K562 (cell line): ENCODE data around the gene PTGR3. TPM values are rescaled to one million over a fixed set of nuclear protein-coding genes. Genes with fewer than 3 reads are reported as not detected.

Experiments
- ATF1 ChIP-seq, 2 experiments: fragments of 450-650 bp in 1 of 2; IDR thresholded peaks; 2 replicates each; pipeline ENCODE4 v1.6.1; 2016; ENCODE audit warnings: missing compliant biosample characterization in 1 of 2, missing genetic modification characterization in 1 of 2
- HOXB6 ChIP-seq: fragments of 250-450 bp; sonication (Bioruptor Pico); IDR thresholded peaks from 2 replicates; pipeline ENCODE4 v1.5.1; 2022; ENCODE audit warnings: mild to moderate bottlenecking, borderline replicate concordance
- POLR2G ChIP-seq: fragments of 200-400 bp; formaldehyde crosslinking; IDR thresholded peaks from 2 replicates; pipeline ENCODE4 v1.6.1; 2017; ENCODE audit warnings: low read depth, mild to moderate bottlenecking, antibody characterized with exemption, low read length, moderate library complexity
- SETDB1 ChIP-seq: IDR thresholded peaks from one replicate; pipeline ENCODE4 v1.6.1; 2012; ENCODE audit warnings: low read length, control low read depth, inconsistent platforms
- XRCC4 ChIP-seq: IDR thresholded peaks from one replicate; pipeline ENCODE4 v1.6.1; 2011; ENCODE audit not compliant: insufficient read depth, insufficient read length; ENCODE audit errors: extremely low read depth
- ZNF24 ChIP-seq: fragments of 450-650 bp; IDR thresholded peaks from 2 replicates; pipeline ENCODE4 v1.6.1; 2016
- ZNF347 ChIP-seq: fragments of 450-650 bp; formaldehyde crosslinking; IDR thresholded peaks from 2 replicates; pipeline ENCODE4 v1.4.0; 2020; ENCODE audit warnings: low read depth, mild to moderate bottlenecking, moderate library complexity
- ZNF696 ChIP-seq: fragments of 250-450 bp; sonication (Bioruptor Pico); conservative IDR thresholded peaks from 2 replicates; pipeline ENCODE4 v1.4.0; 2020; ENCODE audit warnings: mild to moderate bottlenecking, moderate library complexity
- polyA plus RNA-seq, 8 experiments: library from polyadenylated mRNA; depleted of rRNA in 4 of 8; stranded (reverse) in 5 of 8; unstranded in 3 of 8; fragments of >200 nt; fragmentation: Nextera tagmentation in 2 of 8; fragmentation: Illumina TruSeq in 1 of 8; extraction: Ambion mirVana in 2 of 8; extraction: Trizol in 1 of 8; gene quantifications; 2 replicates each; pipeline versions ENCODE4 v1.2.1 to v1.2.3, GENCODE V29; 2011 to 2014; ENCODE audit warnings: inconsistent platforms in 1 of 8, missing spikeins in 1 of 8
- total RNA-seq, 7 experiments: library from RNA; depleted of rRNA in 6 of 7; stranded (reverse); fragments of >200 nt in 6 of 7; fragmentation: Illumina TruSeq in 2 of 7; extraction: Trizol in 2 of 7; gene quantifications; 2 replicates each; pipeline versions ENCODE4 v1.2.1 to v1.2.3, GENCODE V29; 2011 to 2021; ENCODE audit warnings: low replicate concordance in 1 of 7
- TF ChIP-seq, protein P1 (sequence below): fragments of 450-650 bp; IDR thresholded peaks from 2 replicates; pipeline ENCODE4 v1.7.0; 2016; ENCODE audit warnings: borderline replicate concordance
- TF ChIP-seq, protein P2 (sequence below): fragments of 250-450 bp; sonication (Bioruptor Pico); IDR thresholded peaks from 2 replicates; pipeline ENCODE4 v1.6.1; 2021; ENCODE audit warnings: mild to moderate bottlenecking
- TF ChIP-seq, protein P3 (sequence below): fragments of 450-650 bp; IDR thresholded peaks from 2 replicates; pipeline ENCODE4 v1.6.1; 2018; ENCODE audit not compliant: partially characterized antibody
- TF ChIP-seq, protein P4 (sequence below), 2 experiments: fragments of 450-650 bp in 1 of 2; sonication (generic) in 1 of 2; formaldehyde crosslinking in 1 of 2; IDR thresholded peaks in 1 of 2; conservative IDR thresholded peaks in 1 of 2; 2 replicates each; pipeline versions ENCODE4 v1.6.1 to v1.8.1; 2016 to 2023; ENCODE audit warnings: mild to moderate bottlenecking in 2 of 2, moderate library complexity in 2 of 2, inconsistent platforms in 1 of 2, missing genetic modification reagents in 1 of 2
- TF ChIP-seq, protein P5 (sequence below): fragments of 250-450 bp; sonication (Bioruptor Pico); IDR thresholded peaks from 2 replicates; pipeline ENCODE4 v1.5.1; 2021; ENCODE audit warnings: mild to moderate bottlenecking
- TF ChIP-seq, protein P6 (sequence below), 2 experiments: IDR thresholded peaks; 2 replicates each; pipeline ENCODE4 v1.6.1; 2012; ENCODE audit warnings: improper control_type of control experiment in 2 of 2, low read depth in 2 of 2, low read length in 2 of 2, borderline replicate concordance in 1 of 2

Gene PTGR3
- total and polyA plus RNA-seq, 9 of the 15 experiments (the other 6 are each of a cell fraction or from before 2014, with no cell fraction given), result 4.1 to 32.3 (median 15.3) TPM

DNA sequence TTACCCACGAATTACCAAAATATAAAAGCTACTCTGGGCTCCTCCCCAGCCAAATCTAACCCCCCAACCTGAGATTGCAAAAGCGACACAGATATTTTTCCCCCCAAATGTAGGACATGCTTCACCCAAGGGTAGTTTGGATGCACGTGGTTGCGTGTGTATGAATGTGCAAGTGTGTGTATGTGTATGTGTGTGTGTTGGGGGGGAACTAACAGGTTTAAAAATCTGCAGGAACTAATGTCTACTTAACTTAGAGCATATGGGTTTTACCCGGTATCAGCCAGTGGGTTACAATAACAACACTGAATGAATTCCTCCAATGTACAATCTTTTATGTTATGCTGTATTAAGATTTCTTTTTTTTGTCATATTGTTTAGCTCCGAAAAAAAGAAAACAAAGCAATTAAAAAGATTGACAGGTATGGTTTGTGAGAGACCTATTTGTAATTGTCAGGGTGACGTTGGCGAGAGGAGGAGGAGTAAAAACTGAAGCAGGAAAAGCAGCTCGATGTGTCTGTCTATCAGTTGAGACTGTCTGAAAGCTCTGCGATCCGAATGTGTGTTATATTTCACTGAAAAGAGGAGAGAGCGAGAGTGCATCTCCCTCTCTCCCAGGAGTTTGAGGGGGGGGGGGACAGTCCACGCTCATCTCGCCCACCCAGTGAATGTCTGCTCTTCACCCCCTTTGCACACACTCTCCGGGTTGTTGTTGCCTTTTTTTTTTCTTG lies 1.5 kb upstream of the PTGR3 start, which contains the start of gene TSHZ1 (continued):
- TF ChIP-seq SETDB1 (no peak), POLR2G (no peak; the same call in 1 of the 2 replicates), HOXB6 (no peak), ZNF24 (no peak), ZNF347 (CRISPR knock-in tag) (no peak), ZNF696 (CRISPR knock-in tag) (no peak), ATF1 (CRISPR knock-in tag; IDR thresholded peaks at IDR 0.05) (no peak), ATF1 (tag; IDR thresholded peaks at IDR 0.05) (peak; percentile 80), XRCC4 (no peak)
- TF ChIP-seq, protein P1, sequence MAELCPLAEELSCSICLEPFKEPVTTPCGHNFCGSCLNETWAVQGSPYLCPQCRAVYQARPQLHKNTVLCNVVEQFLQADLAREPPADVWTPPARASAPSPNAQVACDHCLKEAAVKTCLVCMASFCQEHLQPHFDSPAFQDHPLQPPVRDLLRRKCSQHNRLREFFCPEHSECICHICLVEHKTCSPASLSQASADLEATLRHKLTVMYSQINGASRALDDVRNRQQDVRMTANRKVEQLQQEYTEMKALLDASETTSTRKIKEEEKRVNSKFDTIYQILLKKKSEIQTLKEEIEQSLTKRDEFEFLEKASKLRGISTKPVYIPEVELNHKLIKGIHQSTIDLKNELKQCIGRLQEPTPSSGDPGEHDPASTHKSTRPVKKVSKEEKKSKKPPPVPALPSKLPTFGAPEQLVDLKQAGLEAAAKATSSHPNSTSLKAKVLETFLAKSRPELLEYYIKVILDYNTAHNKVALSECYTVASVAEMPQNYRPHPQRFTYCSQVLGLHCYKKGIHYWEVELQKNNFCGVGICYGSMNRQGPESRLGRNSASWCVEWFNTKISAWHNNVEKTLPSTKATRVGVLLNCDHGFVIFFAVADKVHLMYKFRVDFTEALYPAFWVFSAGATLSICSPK, result no peak
- TF ChIP-seq, protein P2, sequence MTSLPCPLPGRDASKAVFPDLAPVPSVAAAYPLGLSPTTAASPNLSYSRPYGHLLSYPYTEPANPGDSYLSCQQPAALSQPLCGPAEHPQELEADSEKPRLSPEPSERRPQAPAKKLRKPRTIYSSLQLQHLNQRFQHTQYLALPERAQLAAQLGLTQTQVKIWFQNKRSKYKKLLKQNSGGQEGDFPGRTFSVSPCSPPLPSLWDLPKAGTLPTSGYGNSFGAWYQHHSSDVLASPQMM (CRISPR knock-in tag), result no peak
- TF ChIP-seq, protein P3, sequence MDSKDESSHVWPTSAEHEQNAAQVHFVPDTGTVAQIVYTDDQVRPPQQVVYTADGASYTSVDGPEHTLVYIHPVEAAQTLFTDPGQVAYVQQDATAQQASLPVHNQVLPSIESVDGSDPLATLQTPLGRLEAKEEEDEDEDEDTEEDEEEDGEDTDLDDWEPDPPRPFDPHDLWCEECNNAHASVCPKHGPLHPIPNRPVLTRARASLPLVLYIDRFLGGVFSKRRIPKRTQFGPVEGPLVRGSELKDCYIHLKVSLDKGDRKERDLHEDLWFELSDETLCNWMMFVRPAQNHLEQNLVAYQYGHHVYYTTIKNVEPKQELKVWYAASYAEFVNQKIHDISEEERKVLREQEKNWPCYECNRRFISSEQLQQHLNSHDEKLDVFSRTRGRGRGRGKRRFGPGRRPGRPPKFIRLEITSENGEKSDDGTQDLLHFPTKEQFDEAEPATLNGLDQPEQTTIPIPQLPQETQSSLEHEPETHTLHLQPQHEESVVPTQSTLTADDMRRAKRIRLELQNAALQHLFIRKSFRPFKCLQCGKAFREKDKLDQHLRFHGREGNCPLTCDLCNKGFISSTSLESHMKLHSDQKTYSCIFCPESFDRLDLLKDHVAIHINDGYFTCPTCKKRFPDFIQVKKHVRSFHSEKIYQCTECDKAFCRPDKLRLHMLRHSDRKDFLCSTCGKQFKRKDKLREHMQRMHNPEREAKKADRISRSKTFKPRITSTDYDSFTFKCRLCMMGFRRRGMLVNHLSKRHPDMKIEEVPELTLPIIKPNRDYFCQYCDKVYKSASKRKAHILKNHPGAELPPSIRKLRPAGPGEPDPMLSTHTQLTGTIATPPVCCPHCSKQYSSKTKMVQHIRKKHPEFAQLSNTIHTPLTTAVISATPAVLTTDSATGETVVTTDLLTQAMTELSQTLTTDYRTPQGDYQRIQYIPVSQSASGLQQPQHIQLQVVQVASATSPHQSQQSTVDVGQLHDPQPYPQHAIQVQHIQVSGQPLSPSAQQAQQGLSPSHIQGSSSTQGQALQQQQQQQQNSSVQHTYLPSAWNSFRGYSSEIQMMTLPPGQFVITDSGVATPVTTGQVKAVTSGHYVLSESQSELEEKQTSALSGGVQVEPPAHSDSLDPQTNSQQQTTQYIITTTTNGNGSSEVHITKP, result no peak
- TF ChIP-seq, protein P4, sequence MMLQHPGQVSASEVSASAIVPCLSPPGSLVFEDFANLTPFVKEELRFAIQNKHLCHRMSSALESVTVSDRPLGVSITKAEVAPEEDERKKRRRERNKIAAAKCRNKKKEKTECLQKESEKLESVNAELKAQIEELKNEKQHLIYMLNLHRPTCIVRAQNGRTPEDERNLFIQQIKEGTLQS (IDR thresholded peaks at IDR 0.05), result no peak
- TF ChIP-seq, protein P4 (CRISPR knock-in tag; conservative IDR thresholded peaks at IDR 0.05), result no peak
- TF ChIP-seq, protein P5, sequence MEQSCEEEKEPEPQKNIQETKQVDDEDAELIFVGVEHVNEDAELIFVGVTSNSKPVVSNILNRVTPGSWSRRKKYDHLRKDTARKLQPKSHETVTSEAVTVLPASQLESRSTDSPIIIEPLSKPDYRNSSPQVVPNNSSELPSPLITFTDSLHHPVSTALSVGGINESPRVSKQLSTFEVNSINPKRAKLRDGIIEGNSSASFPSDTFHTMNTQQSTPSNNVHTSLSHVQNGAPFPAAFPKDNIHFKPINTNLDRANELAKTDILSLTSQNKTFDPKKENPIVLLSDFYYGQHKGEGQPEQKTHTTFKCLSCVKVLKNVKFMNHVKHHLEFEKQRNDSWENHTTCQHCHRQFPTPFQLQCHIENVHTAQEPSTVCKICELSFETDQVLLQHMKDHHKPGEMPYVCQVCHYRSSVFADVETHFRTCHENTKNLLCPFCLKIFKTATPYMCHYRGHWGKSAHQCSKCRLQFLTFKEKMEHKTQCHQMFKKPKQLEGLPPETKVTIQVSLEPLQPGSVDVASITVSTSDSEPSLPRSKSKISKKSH (CRISPR knock-in tag), result no peak
- TF ChIP-seq, protein P6, sequence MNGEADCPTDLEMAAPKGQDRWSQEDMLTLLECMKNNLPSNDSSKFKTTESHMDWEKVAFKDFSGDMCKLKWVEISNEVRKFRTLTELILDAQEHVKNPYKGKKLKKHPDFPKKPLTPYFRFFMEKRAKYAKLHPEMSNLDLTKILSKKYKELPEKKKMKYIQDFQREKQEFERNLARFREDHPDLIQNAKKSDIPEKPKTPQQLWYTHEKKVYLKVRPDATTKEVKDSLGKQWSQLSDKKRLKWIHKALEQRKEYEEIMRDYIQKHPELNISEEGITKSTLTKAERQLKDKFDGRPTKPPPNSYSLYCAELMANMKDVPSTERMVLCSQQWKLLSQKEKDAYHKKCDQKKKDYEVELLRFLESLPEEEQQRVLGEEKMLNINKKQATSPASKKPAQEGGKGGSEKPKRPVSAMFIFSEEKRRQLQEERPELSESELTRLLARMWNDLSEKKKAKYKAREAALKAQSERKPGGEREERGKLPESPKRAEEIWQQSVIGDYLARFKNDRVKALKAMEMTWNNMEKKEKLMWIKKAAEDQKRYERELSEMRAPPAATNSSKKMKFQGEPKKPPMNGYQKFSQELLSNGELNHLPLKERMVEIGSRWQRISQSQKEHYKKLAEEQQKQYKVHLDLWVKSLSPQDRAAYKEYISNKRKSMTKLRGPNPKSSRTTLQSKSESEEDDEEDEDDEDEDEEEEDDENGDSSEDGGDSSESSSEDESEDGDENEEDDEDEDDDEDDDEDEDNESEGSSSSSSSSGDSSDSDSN (IDR thresholded peaks at IDR 0.05; ENCODE audit: borderline replicate concordance in 1 of 2, low read depth in 2 of 2, low read length in 2 of 2), result no peak
